ENCODE measurements around the gene GPATCH2.

GPATCH2 gene

DNA sequence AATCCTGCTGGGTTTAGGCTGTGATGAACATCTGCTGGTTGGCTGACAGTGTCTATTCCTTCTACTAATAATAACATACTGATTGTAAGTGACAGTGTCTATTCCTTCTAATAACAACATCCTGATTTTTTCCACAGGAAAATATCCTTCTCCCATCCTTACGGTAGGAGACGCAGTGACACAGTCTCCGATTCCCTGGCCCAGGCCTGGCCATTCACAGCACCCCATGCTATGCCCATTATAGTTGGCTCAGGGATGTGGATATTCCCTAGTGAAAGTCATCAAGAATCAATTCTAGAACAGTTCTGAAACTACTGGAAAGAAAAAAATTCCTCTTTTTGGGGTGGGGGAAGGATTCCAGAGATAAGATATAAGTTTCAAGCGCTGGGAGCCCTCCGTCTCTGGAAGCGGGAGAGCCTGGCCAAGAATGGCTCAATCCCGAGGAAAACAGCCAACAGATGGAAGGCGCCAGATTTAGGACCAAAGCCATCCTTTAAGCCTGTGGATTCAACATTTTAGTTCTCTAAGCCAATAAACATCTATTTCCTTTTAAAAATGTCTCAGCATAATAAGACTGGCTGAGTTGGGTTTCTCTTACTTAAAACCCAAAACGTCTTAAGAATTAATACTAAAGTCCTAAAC lies 88.6 kb downstream of the GPATCH2 start:
- no peak overlapping the region for H3K4me3 ChIP-seq (ENCODE audit: low read depth, low read length)
- TF ChIP-seq CTCF (IDR thresholded peaks at IDR 0.05; ENCODE audit: low read depth, low read length): no peak

- no peak for TF ChIP-seq CTCF (IDR thresholded peaks at IDR 0.05; ENCODE audit: low read depth, low read length)
- no peak overlapping the region for H3K4me3 ChIP-seq (ENCODE audit: low read depth, low read length)
These were observed 90.6 kb downstream of the GPATCH2 start for GRCh38 chr1:217540321-217540720.

GRCh38 chr1:217539510-217539909 lies 91.4 kb downstream of the GPATCH2 start:
- TF ChIP-seq CTCF (IDR thresholded peaks at IDR 0.05; ENCODE audit: low read depth, low read length): no peak
- no peak overlapping the region for H3K4me3 ChIP-seq (ENCODE audit: low read depth, low read length)

GRCh38 chr1:217535601-217536377 lies 95.1 kb downstream of the GPATCH2 start:
- TF ChIP-seq CTCF (IDR thresholded peaks at IDR 0.05; ENCODE audit: low read depth, low read length): no peak
- H3K4me3 ChIP-seq (ENCODE audit: low read depth, low read length): no peak overlapping the region

- no peak overlapping the region for H3K4me3 ChIP-seq (ENCODE audit: low read depth, low read length)
- TF ChIP-seq CTCF (IDR thresholded peaks at IDR 0.05; ENCODE audit: low read depth, low read length): no peak
These were observed 96.3 kb downstream of the GPATCH2 start for GRCh38 chr1:217534566-217534965.

DNA sequence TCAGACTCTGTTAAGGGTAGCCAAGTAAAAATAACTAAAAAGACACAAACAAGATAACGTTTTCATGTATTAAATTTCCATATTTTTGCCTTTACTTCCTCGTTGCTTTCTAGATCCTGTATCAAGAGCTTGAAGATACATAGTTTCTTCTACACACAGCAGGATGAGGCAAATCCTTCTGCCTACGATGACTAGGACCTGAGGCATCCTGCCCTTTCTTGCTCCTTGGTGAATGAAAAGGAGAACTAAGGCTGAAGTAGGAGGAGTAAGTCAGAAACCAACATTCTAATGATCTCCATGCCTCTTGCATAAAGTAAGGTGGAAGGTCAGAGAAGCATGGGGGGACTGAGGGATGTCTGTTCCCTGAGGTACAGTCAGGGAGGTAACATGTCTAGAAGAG lies 102.6 kb downstream of the GPATCH2 start:
- no peak for TF ChIP-seq CTCF (IDR thresholded peaks at IDR 0.05; ENCODE audit: low read depth, low read length)
- H3K4me3 ChIP-seq (ENCODE audit: low read depth, low read length): no peak overlapping the region

DNA sequence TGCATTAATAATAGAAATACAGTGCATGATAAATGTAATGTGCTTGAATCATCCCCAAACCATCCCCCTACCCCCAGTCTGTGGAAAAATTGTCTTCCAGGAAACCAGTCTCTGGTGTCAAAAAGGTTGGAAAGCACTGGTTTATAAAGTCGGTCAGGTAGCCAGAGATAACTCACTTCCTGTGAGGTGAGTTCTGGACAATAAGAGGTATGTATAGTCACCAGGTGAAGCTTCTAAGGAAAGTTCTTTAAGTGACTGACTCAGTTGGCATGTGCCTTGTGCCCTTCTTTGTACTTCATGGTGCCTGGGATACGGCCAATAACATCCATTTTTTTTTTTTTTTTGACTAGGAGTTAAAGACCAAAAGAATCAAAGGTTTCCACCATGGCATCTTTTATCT lies 103.7 kb downstream of the GPATCH2 start:
- no peak for TF ChIP-seq CTCF (IDR thresholded peaks at IDR 0.05; ENCODE audit: low read depth, low read length)
- no peak overlapping the region for H3K4me3 ChIP-seq (ENCODE audit: low read depth, low read length)

All from WI38 (cell line).